Natural killer cell (primary cell): ENCODE results near the gene CR1. TPM values are rescaled to one million over a fixed set of nuclear protein-coding genes. Genes with fewer than 3 reads are reported as not detected.
"Not testable (repeated sequence)": the region's sequence is repeated elsewhere in the genome, so short reads cannot be mapped to it uniquely, and the experiment has no call there.

ENCODE experiments used
- ATAC-seq, 3 donors: fragments of 150-1000 bp in 2 of 3; fragments of 200-7000 bp in 1 of 3; cut with Tn5 transposase; 1 replicate in 1 of 3; 2 replicates in 2 of 3; pipeline ENCODE4 v1.10.0; 2021; ENCODE audit warnings: mild to moderate bottlenecking in 2 of 3, moderate library complexity in 2 of 3
- DNase-seq, 2 donors: peaks; one replicate each; pipeline versions ENCODE4 v3.0.0 to v3.0.0-alpha.2; 2013 to 2021; ENCODE audit warnings: mixed read lengths in 1 of 2
- H3K27ac ChIP-seq: one replicate; pipeline ENCODE4 v1.5.1; 2013; ENCODE audit warnings: mild to moderate bottlenecking, low read length
- H3K27me3 ChIP-seq: one replicate; pipeline ENCODE4 v1.6.1; 2013; ENCODE audit warnings: low read length; ENCODE audit not compliant: control insufficient read depth, insufficient read depth
- H3K36me3 ChIP-seq: one replicate; pipeline ENCODE4 v1.6.1; 2013; ENCODE audit warnings: low read length; ENCODE audit not compliant: control insufficient read depth, insufficient read depth
- H3K4me1 ChIP-seq: one replicate; pipeline ENCODE4 v1.6.1; 2013; ENCODE audit warnings: low read length; ENCODE audit not compliant: control insufficient read depth, insufficient read depth
- H3K4me3 ChIP-seq: one replicate; pipeline ENCODE4 v1.5.1; 2013; ENCODE audit warnings: low read length
- H3K9me3 ChIP-seq: one replicate; pipeline ENCODE4 v1.6.1; 2013; ENCODE audit warnings: low read length; ENCODE audit not compliant: control insufficient read depth, insufficient read depth
- H3K27ac Mint-ChIP-seq, 2 donors: one replicate each; pipeline ENCODE4 v1.8.0; 2022; ENCODE audit warnings: mild to moderate bottlenecking in 2 of 2, mixed read lengths in 2 of 2, moderate library complexity in 1 of 2
- H3K27me3 Mint-ChIP-seq, 2 donors: one replicate each; pipeline ENCODE4 v1.8.0; 2022; ENCODE audit warnings: low read depth in 2 of 2, mixed read lengths in 2 of 2
- H3K36me3 Mint-ChIP-seq: one replicate; pipeline ENCODE4 v1.8.0; 2022; ENCODE audit warnings: mixed read lengths
- H3K4me1 Mint-ChIP-seq, 2 donors: one replicate each; pipeline ENCODE4 v1.8.0; 2022; ENCODE audit warnings: mixed read lengths in 2 of 2
- H3K4me3 Mint-ChIP-seq: one replicate; pipeline ENCODE4 v1.8.0; 2022; ENCODE audit warnings: mild to moderate bottlenecking, moderate library complexity, mixed read lengths
- H3K9me3 Mint-ChIP-seq, 2 donors: one replicate each; pipeline ENCODE4 v1.8.0; 2022; ENCODE audit warnings: mixed read lengths in 2 of 2
- CTCF ChIP-seq: fragments of 200-600 bp; IDR thresholded peaks from one replicate; pipeline ENCODE4 v1.8.0; 2022; ENCODE audit warnings: antibody characterized with exemption
- WGBS: methylation state at CpG from one replicate; pipeline ENCODE4 v1.1.7; 2013; ENCODE audit warnings: missing lambda C conversion rate; ENCODE audit not compliant: insufficient coverage; 5-methylcytosine and 5-hydroxymethylcytosine counted together
- intact Hi-C: fragments of 100-400 bp; cut with micrococcal nuclease; formaldehyde crosslinking; loops from one replicate; pipeline ENCODE4 v1.14.2; 2022
- total RNA-seq, 4 donors: library from RNA; stranded (reverse); fragments of 120-200 nt in 1 of 4; gene quantifications; one replicate each; pipeline versions ENCODE4 v1.2.3 to v1.2.4, GENCODE V29; 2013 to 2022

CR1 gene
- total RNA-seq, 3 donors from 2014 or later (not counting 1 experiment from before 2014, with no cell fraction given): 1.5 to 39.4 (median 2.6) TPM

- Mint-ChIP-seq H3K4me1 (no peaks in the 10 kb centered on the region), H3K27me3 (peaks cover 32 to 33% of the 10 kb centered on the region in 2 donors), H3K9me3 (no peaks in the 10 kb centered on the region), H3K36me3 (no peaks in the 10 kb centered on the region), H3K4me3 (no peak overlapping the region), H3K27ac (no peak overlapping the region)
- H3K36me3 ChIP-seq: no peaks in the 10 kb centered on the region
- no peaks in the 10 kb centered on the region for H3K4me1 ChIP-seq
- no peaks in the 10 kb centered on the region for H3K9me3 ChIP-seq
- no peak overlapping the region for H3K27ac ChIP-seq
- intact Hi-C loops: no loop called here
- no peak overlapping the region for H3K4me3 ChIP-seq
- 77% methylated on average over 4 of the region's 4 CpGs for WGBS
- no peak for DNase-seq
- no peak for TF ChIP-seq CTCF
- peaks cover 2% of the 10 kb centered on the region for H3K27me3 ChIP-seq
- ATAC-seq: no peak
Observed at GRCh38 chr1:207676153-207676552, 180.2 kb downstream of the CR1 start.

- ATAC-seq, H3K9me3 Mint-ChIP-seq, H3K27me3 ChIP-seq, H3K27ac Mint-ChIP-seq, H3K4me1 Mint-ChIP-seq, intact Hi-C loops, H3K4me3 Mint-ChIP-seq, H3K9me3 ChIP-seq, H3K36me3 Mint-ChIP-seq, DNase-seq, H3K4me3 ChIP-seq, H3K4me1 ChIP-seq, H3K27ac ChIP-seq, H3K36me3 ChIP-seq: not testable (repeated sequence)
- 92% methylated on average over 4 of the region's 6 CpGs for WGBS
- peaks cover 14 to 17% of the 10 kb centered on the region in 2 donors for H3K27me3 Mint-ChIP-seq
Observed at GRCh38 chr1:207680590-207681388, 184.8 kb downstream of the CR1 start.

- ATAC-seq, H3K36me3 Mint-ChIP-seq, H3K4me3 Mint-ChIP-seq, H3K27ac ChIP-seq, intact Hi-C loops, H3K9me3 ChIP-seq, H3K27me3 ChIP-seq, H3K27ac Mint-ChIP-seq, H3K9me3 Mint-ChIP-seq, H3K36me3 ChIP-seq, H3K4me1 ChIP-seq, DNase-seq, H3K4me1 Mint-ChIP-seq, H3K4me3 ChIP-seq: not testable (repeated sequence)
- 92% methylated on average over 6 of the region's 6 CpGs for WGBS
- peaks cover 7 to 18% of the 10 kb centered on the region in 2 donors for H3K27me3 Mint-ChIP-seq
Observed at GRCh38 chr1:207682872-207683434, 187.0 kb downstream of the CR1 start.

GRCh38 chr1:207690551-207690950, 194.6 kb downstream of the CR1 start:
- H3K36me3 ChIP-seq, intact Hi-C loops, H3K4me1 ChIP-seq, H3K4me1 Mint-ChIP-seq, H3K4me3 Mint-ChIP-seq, DNase-seq, H3K9me3 Mint-ChIP-seq, H3K27ac Mint-ChIP-seq, H3K4me3 ChIP-seq, ATAC-seq, H3K36me3 Mint-ChIP-seq, H3K9me3 ChIP-seq, H3K27ac ChIP-seq, H3K27me3 ChIP-seq: not testable (repeated sequence)
- 94% methylated on average over 4 of the region's 4 CpGs for WGBS
- peaks cover 27% of the 10 kb centered on the region in 2 donors for H3K27me3 Mint-ChIP-seq

- H3K27me3 Mint-ChIP-seq: peaks cover 27 to 28% of the 10 kb centered on the region in 2 donors
- Histone ChIP-seq H3K4me3 (no peak overlapping the region), H3K4me1 (no peaks in the 10 kb centered on the region), H3K27me3 (no peaks in the 10 kb centered on the region), H3K36me3 (no peaks in the 10 kb centered on the region), H3K9me3 (no peaks in the 10 kb centered on the region), H3K27ac (no peak overlapping the region)
- H3K4me3 Mint-ChIP-seq: no peak overlapping the region
- intact Hi-C loops: no loop called here
- no peak for TF ChIP-seq CTCF
- no peaks in the 10 kb centered on the region for H3K9me3 Mint-ChIP-seq
- DNase-seq: no peak
- H3K4me1 Mint-ChIP-seq: no peaks in the 10 kb centered on the region
- ATAC-seq: no peak
- H3K27ac Mint-ChIP-seq: no peak overlapping the region
- H3K36me3 Mint-ChIP-seq: no peaks in the 10 kb centered on the region
Observed at GRCh38 chr1:207691010-207691409, 195.1 kb downstream of the CR1 start.
